Measurements from ENCODE around the gene FEM1A.

DNA sequence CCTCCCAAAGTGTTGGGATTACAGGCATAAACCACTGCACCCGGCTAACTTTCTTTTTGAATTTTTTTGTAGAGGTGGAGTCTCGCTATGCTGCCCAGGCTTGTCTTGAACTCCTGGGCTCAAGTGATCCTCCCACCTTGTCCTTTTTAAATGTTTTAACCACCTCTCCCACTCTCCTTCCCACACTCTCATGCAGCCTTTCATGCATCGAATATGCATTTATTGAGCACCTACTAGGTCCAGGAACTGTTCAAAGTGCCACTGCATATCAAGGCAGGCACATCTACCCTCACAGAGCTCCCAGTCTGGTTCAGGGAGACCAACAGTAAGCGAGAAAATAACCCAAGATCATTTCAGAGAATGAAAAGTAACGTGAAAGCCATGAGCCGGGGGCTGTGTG is 38.8 kb downstream of the FEM1A start:
- TF ChIP-seq, protein P1, sequence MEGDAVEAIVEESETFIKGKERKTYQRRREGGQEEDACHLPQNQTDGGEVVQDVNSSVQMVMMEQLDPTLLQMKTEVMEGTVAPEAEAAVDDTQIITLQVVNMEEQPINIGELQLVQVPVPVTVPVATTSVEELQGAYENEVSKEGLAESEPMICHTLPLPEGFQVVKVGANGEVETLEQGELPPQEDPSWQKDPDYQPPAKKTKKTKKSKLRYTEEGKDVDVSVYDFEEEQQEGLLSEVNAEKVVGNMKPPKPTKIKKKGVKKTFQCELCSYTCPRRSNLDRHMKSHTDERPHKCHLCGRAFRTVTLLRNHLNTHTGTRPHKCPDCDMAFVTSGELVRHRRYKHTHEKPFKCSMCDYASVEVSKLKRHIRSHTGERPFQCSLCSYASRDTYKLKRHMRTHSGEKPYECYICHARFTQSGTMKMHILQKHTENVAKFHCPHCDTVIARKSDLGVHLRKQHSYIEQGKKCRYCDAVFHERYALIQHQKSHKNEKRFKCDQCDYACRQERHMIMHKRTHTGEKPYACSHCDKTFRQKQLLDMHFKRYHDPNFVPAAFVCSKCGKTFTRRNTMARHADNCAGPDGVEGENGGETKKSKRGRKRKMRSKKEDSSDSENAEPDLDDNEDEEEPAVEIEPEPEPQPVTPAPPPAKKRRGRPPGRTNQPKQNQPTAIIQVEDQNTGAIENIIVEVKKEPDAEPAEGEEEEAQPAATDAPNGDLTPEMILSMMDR (IDR thresholded peaks at IDR 0.05; ENCODE audit: low read depth, low read length): no peak
- no peak for TF ChIP-seq MYC (IDR thresholded peaks at IDR 0.05; ENCODE audit: low read depth, low read length)
- no peak for TF ChIP-seq POLR2A (IDR thresholded peaks at IDR 0.05; ENCODE audit: extremely low read depth, insufficient read length)
- TF ChIP-seq, protein P2, sequence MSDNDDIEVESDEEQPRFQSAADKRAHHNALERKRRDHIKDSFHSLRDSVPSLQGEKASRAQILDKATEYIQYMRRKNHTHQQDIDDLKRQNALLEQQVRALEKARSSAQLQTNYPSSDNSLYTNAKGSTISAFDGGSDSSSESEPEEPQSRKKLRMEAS (IDR thresholded peaks at IDR 0.05; ENCODE audit: low read depth, low read length): no peak
